SU-DHL-6 (cell line): ENCODE data around the gene UBE2J2.

Experiments used
- H2AFZ ChIP-seq: fragments of 200-600 bp; sonication (generic); 2 replicates; pipeline ENCODE4 v1.6.1; 2014; ENCODE audit warnings: low read depth, mild to moderate bottlenecking, moderate library complexity, mixed read lengths, antibody characterized with exemption, low read length; ENCODE audit not compliant: severe bottlenecking
- H3F3A ChIP-seq: fragments of 200-600 bp; shearing (Covaris generic); 2 replicates; pipeline ENCODE4 v1.6.0; 2016; ENCODE audit warnings: antibody characterized with exemption, mild to moderate bottlenecking; ENCODE audit not compliant: insufficient read depth
- H3K27ac ChIP-seq: fragments of 200-600 bp; sonication (generic); 2 replicates; pipeline ENCODE4 v1.5.1; 2016; ENCODE audit warnings: low read depth, mild to moderate bottlenecking, low read length, moderate library complexity, mixed read lengths
- H3K27me3 ChIP-seq: fragments of 200-600 bp; sonication (generic), shearing (Covaris generic); 2 replicates; pipeline ENCODE4 v1.6.0; 2014; ENCODE audit warnings: mild to moderate bottlenecking, low read length
- H3K36me3 ChIP-seq: fragments of 200-600 bp; sonication (generic); 2 replicates; pipeline ENCODE4 v1.6.1; 2014; ENCODE audit warnings: mild to moderate bottlenecking, low read length, mixed read lengths
- H3K4me2 ChIP-seq: fragments of 300-600, 200-600 bp; shearing (Covaris generic), sonication (generic); 2 replicates; pipeline ENCODE4 v1.6.0; 2014; ENCODE audit warnings: low read length, low read depth, mild to moderate bottlenecking; ENCODE audit not compliant: poor library complexity, severe bottlenecking
- H3K4me3 ChIP-seq: fragments of 200-600 bp; sonication (generic); 2 replicates; pipeline ENCODE4 v1.5.1; 2014; ENCODE audit warnings: antibody characterized with exemption, low read length, mild to moderate bottlenecking, mixed read lengths; ENCODE audit not compliant: insufficient read depth, poor library complexity, severe bottlenecking
- H3K79me2 ChIP-seq: fragments of 200-600 bp; sonication (generic); 2 replicates; pipeline ENCODE4 v1.6.1; 2014; ENCODE audit warnings: mild to moderate bottlenecking, low read length, moderate library complexity; ENCODE audit not compliant: insufficient read depth
- H3K9ac ChIP-seq: fragments of 200-600 bp; sonication (generic); 2 replicates; pipeline ENCODE4 v1.7.0; 2014; ENCODE audit warnings: mild to moderate bottlenecking, low read length
- H3K9me2 ChIP-seq: fragments of 200-600 bp; sonication (generic); replicated peaks from 2 replicates; pipeline ENCODE4 v1.6.1; 2014; ENCODE audit warnings: low read length; ENCODE audit not compliant: insufficient read depth
- H3K9me3 ChIP-seq: fragments of 200-600 bp; sonication (generic); 2 replicates; pipeline ENCODE4 v1.6.1; 2014; ENCODE audit warnings: low read length, mixed read lengths; ENCODE audit not compliant: insufficient read depth
- H4K20me1 ChIP-seq: fragments of 200-600 bp; sonication (generic); 2 replicates; pipeline ENCODE4 v1.6.1; 2014; ENCODE audit warnings: low read depth, mild to moderate bottlenecking, antibody characterized with exemption, low read length, moderate library complexity, mixed read lengths
- EZH2phosphoT487 ChIP-seq: fragments of 200-600 bp; sonication (generic), shearing (Covaris generic); conservative IDR thresholded peaks from 2 replicates; pipeline ENCODE4 v1.6.1; 2018; ENCODE audit warnings: mild to moderate bottlenecking, antibody characterized with exemption, low read length, moderate library complexity, mixed read lengths
- TF ChIP-seq, protein P1 (sequence below): fragments of 200-600 bp; sonication (generic); IDR thresholded peaks from one replicate; pipeline ENCODE4 v1.5.1; 2017; ENCODE audit warnings: antibody characterized with exemption, mild to moderate bottlenecking, low read length, moderate library complexity; ENCODE audit not compliant: insufficient read depth, poor library complexity, severe bottlenecking

Gene UBE2J2

GRCh38 chr1:1291023-1291528 lies 17.4 kb upstream of the UBE2J2 start:
- H4K20me1 ChIP-seq = no peaks in the 10 kb centered on the region
- H2AFZ ChIP-seq = no peak overlapping the region
- no peaks in the 10 kb centered on the region for H3K36me3 ChIP-seq
- H3K4me3 ChIP-seq = no peak overlapping the region
- H3K27me3 ChIP-seq = no peaks in the 10 kb centered on the region
- no peak overlapping the region for H3K27ac ChIP-seq
- no peaks in the 10 kb centered on the region for H3K9me2 ChIP-seq
- no peaks in the 10 kb centered on the region for H3F3A ChIP-seq
- TF ChIP-seq, protein P1, sequence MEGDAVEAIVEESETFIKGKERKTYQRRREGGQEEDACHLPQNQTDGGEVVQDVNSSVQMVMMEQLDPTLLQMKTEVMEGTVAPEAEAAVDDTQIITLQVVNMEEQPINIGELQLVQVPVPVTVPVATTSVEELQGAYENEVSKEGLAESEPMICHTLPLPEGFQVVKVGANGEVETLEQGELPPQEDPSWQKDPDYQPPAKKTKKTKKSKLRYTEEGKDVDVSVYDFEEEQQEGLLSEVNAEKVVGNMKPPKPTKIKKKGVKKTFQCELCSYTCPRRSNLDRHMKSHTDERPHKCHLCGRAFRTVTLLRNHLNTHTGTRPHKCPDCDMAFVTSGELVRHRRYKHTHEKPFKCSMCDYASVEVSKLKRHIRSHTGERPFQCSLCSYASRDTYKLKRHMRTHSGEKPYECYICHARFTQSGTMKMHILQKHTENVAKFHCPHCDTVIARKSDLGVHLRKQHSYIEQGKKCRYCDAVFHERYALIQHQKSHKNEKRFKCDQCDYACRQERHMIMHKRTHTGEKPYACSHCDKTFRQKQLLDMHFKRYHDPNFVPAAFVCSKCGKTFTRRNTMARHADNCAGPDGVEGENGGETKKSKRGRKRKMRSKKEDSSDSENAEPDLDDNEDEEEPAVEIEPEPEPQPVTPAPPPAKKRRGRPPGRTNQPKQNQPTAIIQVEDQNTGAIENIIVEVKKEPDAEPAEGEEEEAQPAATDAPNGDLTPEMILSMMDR = no peak
- TF ChIP-seq EZH2phosphoT487 = no peak
- H3K9ac ChIP-seq = no peak overlapping the region
- no peak overlapping the region for H3K4me2 ChIP-seq
- H3K79me2 ChIP-seq = no peaks in the 10 kb centered on the region
- H3K9me3 ChIP-seq = no peaks in the 10 kb centered on the region

- no peak overlapping the region for H2AFZ ChIP-seq
- H3K9me2 ChIP-seq = no peaks in the 10 kb centered on the region
- H3K36me3 ChIP-seq = no peaks in the 10 kb centered on the region
- H3K9me3 ChIP-seq = no peaks in the 10 kb centered on the region
- TF ChIP-seq, protein P1 = peak; percentile 25
- no peak for TF ChIP-seq EZH2phosphoT487
- H3K27ac ChIP-seq = no peak overlapping the region
- no peaks in the 10 kb centered on the region for H4K20me1 ChIP-seq
- H3K79me2 ChIP-seq = no peaks in the 10 kb centered on the region
- H3K9ac ChIP-seq = no peak overlapping the region
- no peak overlapping the region for H3K4me3 ChIP-seq
- H3K4me2 ChIP-seq = no peak overlapping the region
- no peaks in the 10 kb centered on the region for H3F3A ChIP-seq
- H3K27me3 ChIP-seq = no peaks in the 10 kb centered on the region
These were observed 16.6 kb upstream of the UBE2J2 start for GRCh38 chr1:1290238-1290731.

- H3K9me3 ChIP-seq = no peaks in the 10 kb centered on the region
- H3K9ac ChIP-seq = no peak overlapping the region
- no peaks in the 10 kb centered on the region for H3F3A ChIP-seq
- no peak overlapping the region for H3K4me2 ChIP-seq
- TF ChIP-seq EZH2phosphoT487 = no peak
- TF ChIP-seq, protein P1 = no peak
- H3K9me2 ChIP-seq = no peaks in the 10 kb centered on the region
- no peaks in the 10 kb centered on the region for H3K27me3 ChIP-seq
- H4K20me1 ChIP-seq = no peaks in the 10 kb centered on the region
- H3K4me3 ChIP-seq = no peak overlapping the region
- no peak overlapping the region for H2AFZ ChIP-seq
- no peak overlapping the region for H3K27ac ChIP-seq
- no peaks in the 10 kb centered on the region for H3K36me3 ChIP-seq
- H3K79me2 ChIP-seq = no peaks in the 10 kb centered on the region
These were observed 13.8 kb upstream of the UBE2J2 start for GRCh38 chr1:1287288-1288110.
